HepG2 (cell line): ENCODE measurements around the gene ACSL4. TPM values are rescaled to one million over a fixed set of nuclear protein-coding genes. Genes with fewer than 3 reads are reported as not detected.

Experiments used
- ATAC-seq: fragments of 200-7000 bp; cut with Tn5 transposase; 3 replicates; pipeline ENCODE4 v1.9.1; 2020; ENCODE audit warnings: mild to moderate bottlenecking, moderate library complexity
- BruUV-seq: library from RNA; stranded (reverse); fragments of 400-500 nt; replicated peaks from 2 replicates; lab custom pipeline; 2021; lab: Mats Ljungman, UMichigan
- CTCF ChIA-PET: fragments of 300-600 bp; formaldehyde crosslinking; extraction: SDS; loops from one replicate; lab custom pipeline; 2021; ENCODE audit warnings: low total read pairs, inconsistent platforms, low intra/inter-chr PET ratio; lab: Yijun Ruan, JAX
- POLR2A ChIA-PET: fragments of 350-600 bp; sonication (Branson Sonifier 250); formaldehyde crosslinking; loops from one replicate; lab custom pipeline; 2020; ENCODE audit warnings: antibody characterized with exemption, inconsistent platforms; lab: Yijun Ruan, JAX
- DNase-seq: peaks from one replicate; pipeline ENCODE4 v3.0.0-alpha.2; 2015; ENCODE audit warnings: low spot score
- FAIRE-seq: peaks from 3 replicates; lab custom pipeline; 2011; peaks lifted over from hg19 to GRCh38; lab: Jason Lieb, UNC
- H2AFZ ChIP-seq: one replicate; pipeline ENCODE4 v1.6.1; 2011; ENCODE audit warnings: low read length, inconsistent platforms
- H3K27ac ChIP-seq: fragments of 300-600 bp; 3 replicates; pipeline ENCODE4 v1.8.0; 2011; ENCODE audit warnings: mixed run types, mild to moderate bottlenecking, mixed read lengths, low read length, inconsistent platforms; ENCODE audit not compliant: insufficient read depth; ENCODE audit errors: extremely low read length
- H3K27me3 ChIP-seq, 2 experiments: fragments of 200-600 bp in 1 of 2; 2 replicates in 1 of 2; 3 replicates in 1 of 2; pipeline versions ENCODE4 v1.6.0 to v1.8.0; 2011; ENCODE audit warnings: low read length in 2 of 2, mild to moderate bottlenecking in 2 of 2, moderate library complexity in 2 of 2, inconsistent platforms in 1 of 2; ENCODE audit not compliant: insufficient read depth in 2 of 2, control insufficient read depth in 1 of 2
- H3K36me3 ChIP-seq, 2 experiments: fragments of 200-600 bp in 1 of 2; replicated peaks in 1 of 2; 2 replicates in 1 of 2; 3 replicates in 1 of 2; pipeline versions ENCODE4 v1.5.1 to v1.8.0; 2011; ENCODE audit warnings: low read length in 2 of 2, inconsistent platforms in 1 of 2; ENCODE audit not compliant: insufficient read depth in 2 of 2, control insufficient read depth in 1 of 2
- H3K4me1 ChIP-seq: 2 replicates; pipeline ENCODE4 v1.5.1; 2012; ENCODE audit warnings: low read length, inconsistent platforms; ENCODE audit not compliant: insufficient read depth
- H3K4me2 ChIP-seq: 2 replicates; pipeline ENCODE4 v1.6.0; 2011; ENCODE audit warnings: low read depth, low read length, inconsistent platforms
- H3K4me3 ChIP-seq, 3 experiments: fragments of 200-600 bp in 1 of 3; sonication (generic), shearing (Covaris generic) in 1 of 3; replicated peaks in 1 of 3; 2 replicates each; pipeline ENCODE4 v1.5.1; 2011 to 2016; ENCODE audit warnings: low read length in 3 of 3, inconsistent platforms in 2 of 3, low read depth in 2 of 3, mild to moderate bottlenecking in 2 of 3, control low read depth in 1 of 3, mixed read lengths in 1 of 3; ENCODE audit not compliant: insufficient read depth in 1 of 3
- H3K79me2 ChIP-seq: one replicate; pipeline ENCODE4 v1.6.1; 2011; ENCODE audit warnings: low read length, inconsistent platforms; ENCODE audit not compliant: insufficient read depth
- H3K9ac ChIP-seq: 2 replicates; pipeline ENCODE4 v1.6.0; 2011; ENCODE audit warnings: mild to moderate bottlenecking, low read depth, low read length, inconsistent platforms; ENCODE audit not compliant: insufficient read depth
- H3K9me3 ChIP-seq: 2 replicates; pipeline ENCODE4 v1.5.1; 2012; ENCODE audit warnings: mild to moderate bottlenecking, low read length
- H4K20me1 ChIP-seq: 2 replicates; pipeline ENCODE4 v1.6.0; 2011; ENCODE audit warnings: inconsistent platforms, mild to moderate bottlenecking, low read length, moderate library complexity; ENCODE audit not compliant: insufficient read depth
- ASH2L ChIP-seq: fragments of 300-600, 200-600 bp; sonication (generic); IDR thresholded peaks from 2 replicates; pipeline ENCODE4 v1.7.0; 2017; ENCODE audit warnings: low read depth, mild to moderate bottlenecking, moderate library complexity, mixed read lengths, low read length; ENCODE audit not compliant: insufficient read length
- GZF1 ChIP-seq: sonication (generic); formaldehyde crosslinking; IDR thresholded peaks from 2 replicates; pipeline ENCODE4 v1.5.1; 2020; ENCODE audit warnings: mild to moderate bottlenecking, missing genetic modification reagents
- HNF4G ChIP-seq, 2 experiments: sonication (generic) in 1 of 2; formaldehyde crosslinking in 1 of 2; IDR thresholded peaks; 2 replicates each; pipeline versions ENCODE4 v1.4.0 to v1.6.1; 2011 to 2020; ENCODE audit warnings: borderline replicate concordance in 2 of 2, low read depth in 2 of 2, mild to moderate bottlenecking in 2 of 2, low read length in 1 of 2, missing genetic modification reagents in 1 of 2, moderate library complexity in 1 of 2
- RBFOX2 ChIP-seq: fragments of 200-400 bp; formaldehyde crosslinking; IDR thresholded peaks from 2 replicates; pipeline ENCODE4 v1.6.1; 2017; ENCODE audit warnings: low read depth, mild to moderate bottlenecking, low read length
- STAT5B ChIP-seq: sonication (generic); formaldehyde crosslinking; IDR thresholded peaks from 2 replicates; pipeline ENCODE4 v1.4.0; 2020; ENCODE audit warnings: missing genetic modification reagents
- ZNF335 ChIP-seq: sonication (generic); formaldehyde crosslinking; IDR thresholded peaks from 2 replicates; pipeline ENCODE4 v1.4.0; 2020; ENCODE audit warnings: missing genetic modification reagents
- ZNF780A ChIP-seq: sonication (generic); formaldehyde crosslinking; IDR thresholded peaks from 2 replicates; pipeline ENCODE4 v1.8.0; 2022; ENCODE audit warnings: mild to moderate bottlenecking, missing genetic modification reagents, moderate library complexity
- WGBS: methylation state at CpG from one replicate; pipeline ENCODE4 v1.1.6; 2017; ENCODE audit warnings: low lambda C conversion rate; 5-methylcytosine and 5-hydroxymethylcytosine counted together
- in situ Hi-C: cut with HindIII; loops from 2 replicates; pipeline ENCODE4 v1.10.0; 2017; ENCODE audit warnings: low pct_unique_long_range_greater_than_20kb; ENCODE audit not compliant: extremely low pct_ligation_motif_present
- intact Hi-C: fragments of 100-400 bp; cut with micrococcal nuclease; formaldehyde crosslinking; loops from one replicate; pipeline ENCODE4 v1.10.0; 2022; ENCODE audit not compliant: unreplicated experiment
- polyA plus RNA-seq, 8 experiments: library from polyadenylated mRNA; depleted of rRNA in 3 of 8; stranded (reverse) in 7 of 8; unstranded in 1 of 8; fragments of >200 nt; fragmentation: Illumina TruSeq in 4 of 8; extraction: Trizol in 4 of 8; gene quantifications; 2 replicates each; pipeline versions ENCODE4 v1.2.1 to v1.2.3, GENCODE V29; 2011 to 2016; ENCODE audit warnings: low read depth in 4 of 8, missing spikeins in 1 of 8, mixed read lengths in 1 of 8; ENCODE audit not compliant: insufficient read depth in 1 of 8
- total RNA-seq, 5 experiments: library from RNA; depleted of rRNA; stranded (reverse); fragments of >200 nt; fragmentation: Illumina TruSeq; extraction: Trizol; gene quantifications; 2 replicates each; pipeline ENCODE4 v1.2.3, GENCODE V29; 2016; ENCODE audit warnings: low read depth in 1 of 5

ACSL4 gene
- total and polyA plus RNA-seq, 2 of the 13 experiments (the other 11 are each of a cell fraction or from before 2014, with no cell fraction given), result 207 to 316 TPM

DNA sequence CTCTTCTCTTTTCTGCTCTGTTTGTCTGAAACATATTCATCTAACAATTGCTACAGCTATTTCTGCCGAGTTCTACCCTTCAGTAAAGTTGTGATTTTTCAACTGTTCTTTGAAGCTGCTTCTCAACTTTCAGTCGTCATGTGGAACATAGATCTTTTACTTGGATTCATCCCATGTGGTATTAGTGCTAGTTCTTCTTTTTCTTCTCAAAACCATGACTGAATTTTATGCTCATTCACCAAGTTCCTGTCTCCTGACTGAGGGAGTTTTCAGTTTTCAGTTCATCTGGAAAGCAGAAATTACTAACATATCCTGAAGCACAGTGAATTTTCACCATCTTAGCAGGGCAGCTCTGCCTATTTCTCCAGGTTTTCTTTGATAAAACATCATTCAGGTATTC, 12.1 kb downstream of the ACSL4 start:
- WGBS, result 36% methylated on average over 2 of the region's 2 CpGs
- FAIRE-seq (no peak), ATAC-seq (no peak)
- no TSS peak for BruUV-seq
- Histone ChIP-seq H2AFZ (no peak overlapping the region), H3K9me3 (no peaks in the 10 kb centered on the region), H3K9ac (peak overlapping the region; percentile 15; the same call in 1 of the 2 replicates), H3K27ac (peak overlapping the region; percentile 39), H3K79me2 (peaks cover 90% of the 10 kb centered on the region), H3K4me2 (no peak overlapping the region), H4K20me1 (peaks cover 79% of the 10 kb centered on the region), H3K4me1 (peaks cover 86% of the 10 kb centered on the region), H3K4me3 (no peak overlapping the region)
- ChIA-PET CTCF (no interaction called here), POLR2A (interaction anchor here (1.3 kb wide), 1 partner anchor 128 kb away, joined by 4 read pairs; no protein-coding TSS in a partner anchor)
- TF ChIP-seq ZNF780A (CRISPR knock-in tag) (no peak), ASH2L (no peak), ZNF335 (no peak), STAT5B (CRISPR knock-in tag) (no peak), HNF4G (IDR thresholded peaks at IDR 0.05; ENCODE audit: borderline replicate concordance, low read depth, low read length) (no peak), HNF4G (CRISPR knock-in tag; IDR thresholded peaks at IDR 0.05; ENCODE audit: borderline replicate concordance, low read depth) (no peak)
- TF ChIP-seq, all 625 proteins: peak for 0
- Histone ChIP-seq H3K27me3 (no peaks in the 10 kb centered on the region), H3K36me3 (peaks cover 0 to 5% of the 10 kb centered on the region in 2 experiments; a peak in 1 of 5 replicates)
- DNase-seq, result no peak
- in situ Hi-C loops, result no loop called here
- intact Hi-C loops, result no loop called here

DNA sequence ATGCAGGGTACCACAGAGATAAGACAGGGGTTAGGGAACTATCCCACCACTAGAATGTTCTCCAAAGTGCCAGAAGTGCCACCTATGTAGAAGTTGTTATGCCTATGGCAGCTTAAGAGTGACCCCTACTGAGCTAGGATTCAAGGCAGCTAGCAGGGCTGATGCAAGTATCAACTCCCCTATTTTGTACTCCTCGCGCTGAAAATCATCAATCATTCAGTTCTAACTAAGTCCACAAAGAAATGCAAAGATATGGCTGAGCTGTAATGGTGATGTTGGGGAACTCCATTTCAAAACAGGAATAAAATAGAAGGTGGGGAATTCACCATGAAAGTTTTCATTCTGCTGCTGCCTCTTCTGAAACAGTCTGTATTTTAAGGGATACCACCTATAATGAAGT, 13.8 kb downstream of the ACSL4 start:
- in situ Hi-C loops, result no loop called here
- Histone ChIP-seq H3K36me3 (peaks cover 0 to 5% of the 10 kb centered on the region in 2 experiments; a peak in 1 of 5 replicates), H2AFZ (no peak overlapping the region), H3K4me1 (peaks cover 88% of the 10 kb centered on the region), H3K4me3 (no peak overlapping the region), H3K27me3 (no peaks in the 10 kb centered on the region), H3K4me2 (peak overlapping the region; percentile 12; the same call in 1 of the 2 replicates), H3K9ac (no peak overlapping the region), H3K9me3 (no peaks in the 10 kb centered on the region), H3K27ac (no peak overlapping the region)
- peak; percentile 30; the same call in 2 of the 3 replicates for ATAC-seq
- POLR2A ChIA-PET, result interaction anchor here (0.7 to 1.1 kb wide), 3 partner anchors 112 to 137 kb away, joined by 3 to 4 read pairs (median 3); no protein-coding TSS in a partner anchor
- intact Hi-C loops, result no loop called here
- CTCF ChIA-PET, result no interaction called here
- WGBS, result no CpG with 5 or more reads among the region's 2 CpGs
- BruUV-seq, result no TSS peak
- no peak for TF ChIP-seq GZF1 (CRISPR knock-in tag)
- TF ChIP-seq RBFOX2, result 0 out of 2 replicates have a peak, but pooled peaks have one; percentile 37
- TF ChIP-seq, all 625 proteins: peak for 1
- FAIRE-seq (no peak), DNase-seq (no peak)
- Histone ChIP-seq H3K79me2 (peaks cover 93% of the 10 kb centered on the region), H4K20me1 (peaks cover 85% of the 10 kb centered on the region)
